GM23248 (cell line): ENCODE data around the gene POLG2.
"Not testable (repeated sequence)": the region's sequence is repeated elsewhere in the genome, so short reads cannot be mapped to it uniquely, and the experiment has no call there.

ENCODE experiments used
- EZH2 ChIP-seq: fragments of 200-600 bp; sonication (generic); IDR thresholded peaks from 2 replicates; pipeline ENCODE4 v1.6.1; 2018; ENCODE audit warnings: antibody characterized with exemption, mild to moderate bottlenecking; ENCODE audit not compliant: insufficient read depth, poor library complexity, severe bottlenecking
- EZH2phosphoT487 ChIP-seq: fragments of 200-600 bp; sonication (generic); IDR thresholded peaks from 2 replicates; pipeline ENCODE4 v1.6.1; 2018; ENCODE audit warnings: antibody characterized with exemption, moderate library complexity, mild to moderate bottlenecking, low read depth; ENCODE audit not compliant: insufficient read depth

DNA sequence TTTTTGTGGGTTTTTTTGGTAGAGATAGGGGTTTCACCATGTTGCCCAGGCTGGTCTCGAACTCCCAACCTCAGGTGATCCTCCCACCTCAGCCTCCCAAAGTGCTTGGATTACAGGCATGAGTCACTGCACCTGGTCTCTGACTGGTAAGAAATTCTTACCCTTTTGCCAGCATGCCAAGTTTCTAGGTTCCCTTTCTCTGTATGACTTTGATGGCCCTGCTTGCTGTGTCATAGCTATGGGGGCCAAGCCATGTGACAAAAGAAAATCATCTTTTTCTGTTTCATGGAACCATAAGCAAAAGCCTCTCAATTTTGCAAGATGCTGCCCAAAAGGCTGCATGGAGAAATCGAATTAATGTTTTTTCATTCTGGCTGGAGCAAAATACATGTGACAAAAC, 66.8 kb downstream of the POLG2 start:
- not testable (repeated sequence) for TF ChIP-seq EZH2, EZH2phosphoT487
